Measurements from ENCODE around the gene GRAMD1B. TPM values are rescaled to one million over a fixed set of nuclear protein-coding genes. Genes with fewer than 3 reads are reported as not detected.

Gene GRAMD1B
- polyA plus RNA-seq, 1 experiment, result 2.7 TPM

- Histone ChIP-seq H3K4me3 (ENCODE audit: low read depth, low read length) (no peak overlapping the region), H3K9me3 (ENCODE audit: control insufficient read depth, insufficient read depth, low read length) (peaks cover 3% of the 10 kb centered on the region; the same call in 1 of the 2 replicates), H3K27me3 (ENCODE audit: control insufficient read depth, insufficient read depth, low read length) (no peaks in the 10 kb centered on the region), H3K27ac (ENCODE audit: low read depth, low read length) (no peak overlapping the region)
- ChIA-PET CTCF (interaction anchor here (0.9 to 1.9 kb wide), 5 partner anchors 25 to 174 kb away, joined by 3 to 8 read pairs (median 4); no protein-coding TSS in a partner anchor), POLR2A (no interaction called here)
- no peak for DNase-seq (ENCODE audit: low read depth, low spot score)
- TF ChIP-seq, protein P1, sequence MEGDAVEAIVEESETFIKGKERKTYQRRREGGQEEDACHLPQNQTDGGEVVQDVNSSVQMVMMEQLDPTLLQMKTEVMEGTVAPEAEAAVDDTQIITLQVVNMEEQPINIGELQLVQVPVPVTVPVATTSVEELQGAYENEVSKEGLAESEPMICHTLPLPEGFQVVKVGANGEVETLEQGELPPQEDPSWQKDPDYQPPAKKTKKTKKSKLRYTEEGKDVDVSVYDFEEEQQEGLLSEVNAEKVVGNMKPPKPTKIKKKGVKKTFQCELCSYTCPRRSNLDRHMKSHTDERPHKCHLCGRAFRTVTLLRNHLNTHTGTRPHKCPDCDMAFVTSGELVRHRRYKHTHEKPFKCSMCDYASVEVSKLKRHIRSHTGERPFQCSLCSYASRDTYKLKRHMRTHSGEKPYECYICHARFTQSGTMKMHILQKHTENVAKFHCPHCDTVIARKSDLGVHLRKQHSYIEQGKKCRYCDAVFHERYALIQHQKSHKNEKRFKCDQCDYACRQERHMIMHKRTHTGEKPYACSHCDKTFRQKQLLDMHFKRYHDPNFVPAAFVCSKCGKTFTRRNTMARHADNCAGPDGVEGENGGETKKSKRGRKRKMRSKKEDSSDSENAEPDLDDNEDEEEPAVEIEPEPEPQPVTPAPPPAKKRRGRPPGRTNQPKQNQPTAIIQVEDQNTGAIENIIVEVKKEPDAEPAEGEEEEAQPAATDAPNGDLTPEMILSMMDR (IDR thresholded peaks at IDR 0.05; ENCODE audit: low read depth, low read length), result no peak
These were observed 4.8 kb downstream of the GRAMD1B start for GRCh38 chr11:123434911-123435310.

DNA sequence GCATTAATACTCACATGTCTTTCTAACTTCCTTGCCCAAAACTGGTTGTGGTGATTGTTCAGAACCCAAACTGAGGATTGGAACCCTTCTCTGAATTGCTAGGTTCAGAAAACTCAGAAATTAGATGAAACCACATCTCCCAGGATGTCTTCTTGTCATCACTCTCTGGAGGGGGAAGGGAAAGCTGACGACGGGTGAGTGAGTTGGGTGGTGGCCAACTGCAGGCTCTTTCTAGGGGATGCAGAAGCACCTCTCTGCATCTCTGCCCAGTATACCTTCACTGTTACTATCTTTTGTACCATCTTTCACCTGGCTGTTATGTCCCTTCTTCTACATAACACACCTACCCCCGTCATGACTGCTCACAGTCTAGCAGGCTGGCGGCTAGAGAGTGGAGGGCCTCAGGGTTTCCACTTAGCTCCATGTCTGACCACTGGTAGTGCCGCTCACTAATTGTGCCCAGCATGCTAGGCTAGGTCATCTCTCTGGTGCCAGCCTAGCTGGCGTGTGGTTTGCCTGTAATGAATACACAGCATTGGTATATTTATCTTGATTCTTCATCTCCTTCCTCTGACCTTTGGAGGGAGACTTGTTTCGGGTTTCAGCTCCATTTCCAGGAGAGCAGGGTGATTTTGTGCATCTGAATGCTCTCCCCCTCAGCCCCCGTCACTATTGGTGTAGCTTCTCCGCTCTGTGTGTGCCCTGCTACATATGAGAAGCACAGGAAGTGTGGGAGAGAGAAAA, 7.3 kb downstream of the GRAMD1B start:
- no peak overlapping the region for H3K27ac ChIP-seq (ENCODE audit: low read depth, low read length)
- POLR2A ChIA-PET, result no interaction called here

DNA sequence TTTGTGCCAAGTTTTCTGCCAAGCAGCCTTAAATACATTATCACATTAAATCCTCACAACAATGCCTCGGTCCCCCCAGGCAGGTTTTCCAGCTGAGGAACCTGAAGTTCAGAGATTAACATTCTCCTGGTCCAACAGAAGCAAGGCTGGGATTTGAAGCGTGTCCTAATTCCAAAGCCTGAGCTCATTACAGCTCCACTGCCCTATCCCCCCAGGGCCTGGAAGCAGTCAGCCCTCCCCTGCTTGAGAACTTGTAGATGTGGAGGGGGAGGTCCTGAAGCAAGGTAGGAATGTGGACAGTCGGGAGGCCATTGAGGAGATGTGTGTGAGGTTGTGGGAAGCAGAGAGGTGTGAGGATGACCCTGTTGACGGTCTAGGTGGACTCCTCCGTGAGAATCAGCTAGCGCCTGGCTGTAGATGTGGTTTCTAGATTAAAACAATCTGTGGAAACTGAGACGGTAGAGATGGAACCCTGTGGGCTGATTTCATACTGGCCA, 8.1 kb downstream of the GRAMD1B start:
- TF ChIP-seq, protein P1 (IDR thresholded peaks at IDR 0.05; ENCODE audit: low read depth, low read length), result no peak
- CTCF ChIA-PET, result interaction anchor here (1.1 to 1.5 kb wide), 2 partner anchors 41 to 177 kb away, joined by 4 to 5 read pairs; no protein-coding TSS in a partner anchor
- Histone ChIP-seq H3K27ac (ENCODE audit: low read depth, low read length) (no peak overlapping the region), H3K4me3 (ENCODE audit: low read depth, low read length) (no peak overlapping the region), H3K27me3 (ENCODE audit: control insufficient read depth, insufficient read depth, low read length) (no peaks in the 10 kb centered on the region), H3K9me3 (ENCODE audit: control insufficient read depth, insufficient read depth, low read length) (no peaks in the 10 kb centered on the region)
- POLR2A ChIA-PET, result no interaction called here
- DNase-seq (ENCODE audit: low read depth, low spot score), result no peak

More for the DNA sequence above, 7.3 kb downstream of the GRAMD1B start:
- Histone ChIP-seq H3K9me3 (ENCODE audit: control insufficient read depth, insufficient read depth, low read length) (no peaks in the 10 kb centered on the region), H3K4me3 (ENCODE audit: low read depth, low read length) (no peak overlapping the region), H3K27me3 (ENCODE audit: control insufficient read depth, insufficient read depth, low read length) (no peaks in the 10 kb centered on the region)
- no peak for DNase-seq (ENCODE audit: low read depth, low spot score)
- CTCF ChIA-PET, result interaction anchor here (1.1 kb wide), 1 partner anchor 41 kb away, joined by 4 read pairs; no protein-coding TSS in a partner anchor
- TF ChIP-seq, protein P1 (IDR thresholded peaks at IDR 0.05; ENCODE audit: low read depth, low read length), result no peak

DNA sequence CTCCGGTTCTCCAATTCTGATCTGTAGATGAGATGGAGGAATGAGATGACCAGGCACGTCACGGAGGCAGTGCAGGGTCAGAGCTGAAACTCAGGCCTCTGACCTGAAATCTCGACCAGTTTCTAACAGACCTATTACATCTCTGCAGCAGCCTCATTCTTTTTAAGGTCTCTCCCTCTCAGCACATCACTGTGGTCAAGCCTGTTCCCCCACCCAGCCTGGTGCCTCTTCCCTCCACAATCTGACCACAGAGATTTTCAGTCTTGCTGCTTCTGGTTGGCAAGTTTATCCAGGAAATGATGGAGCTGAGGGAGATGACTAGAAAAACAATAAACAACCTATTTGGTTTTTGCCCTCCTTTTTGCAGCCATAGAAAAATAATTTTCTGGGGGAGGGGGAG, 9.5 kb downstream of the GRAMD1B start:
- DNase-seq (ENCODE audit: low read depth, low spot score), result no peak
- TF ChIP-seq, protein P1 (IDR thresholded peaks at IDR 0.05; ENCODE audit: low read depth, low read length), result no peak
- Histone ChIP-seq H3K27me3 (ENCODE audit: control insufficient read depth, insufficient read depth, low read length) (no peaks in the 10 kb centered on the region), H3K9me3 (ENCODE audit: control insufficient read depth, insufficient read depth, low read length) (no peaks in the 10 kb centered on the region), H3K27ac (ENCODE audit: low read depth, low read length) (no peak overlapping the region), H3K4me3 (ENCODE audit: low read depth, low read length) (no peak overlapping the region)
- POLR2A ChIA-PET, result no interaction called here
- CTCF ChIA-PET, result interaction anchor here (0.7 to 1.2 kb wide), 3 partner anchors 35 to 417 kb away, joined by 3 read pairs; no protein-coding TSS in a partner anchor

DNA sequence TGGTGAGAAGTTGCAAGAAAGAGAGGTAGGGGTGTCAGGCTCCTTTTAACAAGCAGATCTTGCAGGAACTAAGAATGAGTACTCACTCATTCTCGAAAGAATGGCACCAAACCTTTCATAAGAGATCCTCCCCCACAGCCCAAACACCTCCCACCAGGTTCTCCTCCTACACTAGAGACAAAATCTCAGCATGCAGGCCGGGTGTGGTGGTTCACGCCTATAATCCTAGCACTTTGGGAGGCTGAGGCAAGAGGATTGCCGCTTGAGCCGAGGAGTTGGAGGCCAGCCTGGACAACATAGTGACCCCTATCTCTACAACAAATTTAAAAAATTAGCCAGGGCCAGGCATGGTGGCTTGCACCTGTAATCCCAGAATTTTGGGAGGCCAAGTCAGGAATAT, 11.1 kb downstream of the GRAMD1B start:
- Histone ChIP-seq H3K4me3 (ENCODE audit: low read depth, low read length) (no peak overlapping the region), H3K27ac (ENCODE audit: low read depth, low read length) (no peak overlapping the region), H3K27me3 (ENCODE audit: control insufficient read depth, insufficient read depth, low read length) (no peaks in the 10 kb centered on the region), H3K9me3 (ENCODE audit: control insufficient read depth, insufficient read depth, low read length) (no peaks in the 10 kb centered on the region)
- TF ChIP-seq, protein P1 (IDR thresholded peaks at IDR 0.05; ENCODE audit: low read depth, low read length), result no peak
- POLR2A ChIA-PET, result no interaction called here
- CTCF ChIA-PET, result no interaction called here
- no peak for DNase-seq (ENCODE audit: low read depth, low spot score)

Measured in AG04450 (cell line).